MM.1S (cell line): ENCODE measurements around the gene PRMT2.

ENCODE experiments used
- EZH2 ChIP-seq: fragments of 300-600 bp; sonication (generic); optimal IDR thresholded peaks from 2 replicates; pipeline ENCODE3; 2017; ENCODE audit warnings: low read depth, mild to moderate bottlenecking, antibody characterized with exemption, low read length, mixed read lengths
- EZH2phosphoT487 ChIP-seq: fragments of 300-600 bp; sonication (generic); IDR thresholded peaks from 2 replicates; pipeline ENCODE4 v1.6.1; 2018; ENCODE audit warnings: antibody characterized with exemption, low read length
- TF ChIP-seq, protein P1 (sequence below): fragments of 300-600 bp; sonication (generic); IDR thresholded peaks from 2 replicates; pipeline ENCODE4 v1.5.1; 2016; ENCODE audit warnings: antibody characterized with exemption, low read length, mixed read lengths

DNA sequence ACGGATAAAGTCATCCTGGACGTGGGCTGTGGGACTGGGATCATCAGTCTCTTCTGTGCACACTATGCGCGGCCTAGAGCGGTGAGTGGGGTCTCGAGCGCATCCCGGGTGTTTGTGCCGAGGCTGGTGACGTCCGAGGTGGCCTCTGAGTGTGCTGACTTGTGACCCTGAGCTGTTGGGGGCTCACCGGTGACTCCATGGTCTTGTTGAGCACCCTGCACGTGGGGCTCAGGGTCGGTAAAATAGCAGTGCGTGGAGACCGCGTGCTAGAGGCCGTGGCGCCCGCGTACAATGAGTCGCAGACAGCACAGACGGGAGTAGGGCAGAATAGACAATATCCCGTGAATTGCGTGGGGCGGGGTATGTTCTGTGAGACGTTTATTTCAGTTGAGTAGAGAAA lies 13.1 kb downstream of the PRMT2 start:
- TF ChIP-seq, protein P1, sequence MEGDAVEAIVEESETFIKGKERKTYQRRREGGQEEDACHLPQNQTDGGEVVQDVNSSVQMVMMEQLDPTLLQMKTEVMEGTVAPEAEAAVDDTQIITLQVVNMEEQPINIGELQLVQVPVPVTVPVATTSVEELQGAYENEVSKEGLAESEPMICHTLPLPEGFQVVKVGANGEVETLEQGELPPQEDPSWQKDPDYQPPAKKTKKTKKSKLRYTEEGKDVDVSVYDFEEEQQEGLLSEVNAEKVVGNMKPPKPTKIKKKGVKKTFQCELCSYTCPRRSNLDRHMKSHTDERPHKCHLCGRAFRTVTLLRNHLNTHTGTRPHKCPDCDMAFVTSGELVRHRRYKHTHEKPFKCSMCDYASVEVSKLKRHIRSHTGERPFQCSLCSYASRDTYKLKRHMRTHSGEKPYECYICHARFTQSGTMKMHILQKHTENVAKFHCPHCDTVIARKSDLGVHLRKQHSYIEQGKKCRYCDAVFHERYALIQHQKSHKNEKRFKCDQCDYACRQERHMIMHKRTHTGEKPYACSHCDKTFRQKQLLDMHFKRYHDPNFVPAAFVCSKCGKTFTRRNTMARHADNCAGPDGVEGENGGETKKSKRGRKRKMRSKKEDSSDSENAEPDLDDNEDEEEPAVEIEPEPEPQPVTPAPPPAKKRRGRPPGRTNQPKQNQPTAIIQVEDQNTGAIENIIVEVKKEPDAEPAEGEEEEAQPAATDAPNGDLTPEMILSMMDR = no peak
- TF ChIP-seq EZH2 = no peak
- TF ChIP-seq EZH2phosphoT487 = no peak
